ENCODE measurements around the gene PCDHA9. TPM values are rescaled to one million over a fixed set of nuclear protein-coding genes. Genes with fewer than 3 reads are reported as not detected.

The PCDHA9 gene
- polyA plus RNA-seq, 1 donor = 0.24 TPM

GRCh38 chr5:140882591-140882899 is 34.4 kb downstream of the PCDHA9 start:
- DNase-seq = no peak
- peaks cover 30% of the 10 kb centered on the region for H3K9me3 ChIP-seq (ENCODE audit: control insufficient read depth, low read depth, low read length)
- H3K4me3 ChIP-seq (ENCODE audit: low read length) = no peak overlapping the region
- no peaks in the 10 kb centered on the region for H3K36me3 ChIP-seq (ENCODE audit: control insufficient read depth, insufficient read depth, low read length)
- no peak overlapping the region for H3K27ac ChIP-seq (ENCODE audit: low read length)
- H3K4me1 ChIP-seq (ENCODE audit: control insufficient read depth, insufficient read depth, low read length) = no peaks in the 10 kb centered on the region
- WGBS (ENCODE audit: insufficient coverage, low lambda C conversion rate) = 38% methylated on average over 4 of the region's 12 CpGs
- peaks cover 8% of the 10 kb centered on the region for H3K27me3 ChIP-seq (ENCODE audit: control insufficient read depth, insufficient read depth, low read length)

GRCh38 chr5:140883373-140883772 is 35.2 kb downstream of the PCDHA9 start:
- Histone ChIP-seq H3K4me1 (ENCODE audit: control insufficient read depth, insufficient read depth, low read length) (no peaks in the 10 kb centered on the region), H3K4me3 (ENCODE audit: low read length) (no peak overlapping the region), H3K27me3 (ENCODE audit: control insufficient read depth, insufficient read depth, low read length) (peaks cover 8% of the 10 kb centered on the region), H3K36me3 (ENCODE audit: control insufficient read depth, insufficient read depth, low read length) (no peaks in the 10 kb centered on the region), H3K9me3 (ENCODE audit: control insufficient read depth, low read depth, low read length) (peaks cover 24% of the 10 kb centered on the region), H3K27ac (ENCODE audit: low read length) (no peak overlapping the region)
- no peak for DNase-seq
- WGBS (ENCODE audit: insufficient coverage, low lambda C conversion rate) = no CpG with 5 or more reads among the region's 41 CpGs

GRCh38 chr5:140883927-140884697 is 35.9 kb downstream of the PCDHA9 start:
- Histone ChIP-seq H3K4me1 (ENCODE audit: control insufficient read depth, insufficient read depth, low read length) (no peaks in the 10 kb centered on the region), H3K4me3 (ENCODE audit: low read length) (no peak overlapping the region), H3K27ac (ENCODE audit: low read length) (no peak overlapping the region), H3K27me3 (ENCODE audit: control insufficient read depth, insufficient read depth, low read length) (peaks cover 8% of the 10 kb centered on the region), H3K9me3 (ENCODE audit: control insufficient read depth, low read depth, low read length) (peaks cover 24% of the 10 kb centered on the region), H3K36me3 (ENCODE audit: control insufficient read depth, insufficient read depth, low read length) (no peaks in the 10 kb centered on the region)
- DNase-seq = no peak
- no CpG with 5 or more reads among the region's 79 CpGs for WGBS (ENCODE audit: insufficient coverage, low lambda C conversion rate)

Other genes starting within 250 kb of the PCDHA9 start
- gene CD14, start 215.2 kb upstream of the PCDHA9 start, polyA plus RNA-seq = 13.2 TPM
- gene TMCO6, start 208.9 kb upstream of the PCDHA9 start, polyA plus RNA-seq = 15.3 TPM
- 77.8 TPM for gene NDUFA2, start 200.8 kb upstream of the PCDHA9 start, polyA plus RNA-seq
- 104 TPM for gene IK, start 200.6 kb upstream of the PCDHA9 start, polyA plus RNA-seq
- 19.9 TPM for gene WDR55, start 183.5 kb upstream of the PCDHA9 start, polyA plus RNA-seq
- gene DND1, start 174.8 kb upstream of the PCDHA9 start, polyA plus RNA-seq = 0.22 TPM
- gene HARS1, start 157.0 kb upstream of the PCDHA9 start, polyA plus RNA-seq = 55.4 TPM
- 39.2 TPM for gene HARS2, start 156.9 kb upstream of the PCDHA9 start, polyA plus RNA-seq
- 78.7 TPM for gene ZMAT2, start 147.9 kb upstream of the PCDHA9 start, polyA plus RNA-seq
- gene PCDHA1, start 62.2 kb upstream of the PCDHA9 start, polyA plus RNA-seq = 0.55 TPM
- gene PCDHA2, start 53.5 kb upstream of the PCDHA9 start, polyA plus RNA-seq = 0.81 TPM
- gene PCDHA3, start 47.3 kb upstream of the PCDHA9 start, polyA plus RNA-seq = 0.85 TPM
- gene PCDHA4, start 41.3 kb upstream of the PCDHA9 start, polyA plus RNA-seq = 1.3 TPM
- 0.46 TPM for gene PCDHA5, start 26.8 kb upstream of the PCDHA9 start, polyA plus RNA-seq
- 0.85 TPM for gene PCDHA6, start 20.4 kb upstream of the PCDHA9 start, polyA plus RNA-seq
- 0.31 TPM for gene PCDHA7, start 14.1 kb upstream of the PCDHA9 start, polyA plus RNA-seq
- 0.43 TPM for gene PCDHA8, start 7.2 kb upstream of the PCDHA9 start, polyA plus RNA-seq
- 1.1 TPM for gene PCDHA10, start 7.5 kb downstream of the PCDHA9 start, polyA plus RNA-seq
- 1.3 TPM for gene PCDHA11, start 20.6 kb downstream of the PCDHA9 start, polyA plus RNA-seq
- 0.48 TPM for gene PCDHA12, start 26.9 kb downstream of the PCDHA9 start, polyA plus RNA-seq
- 0.72 TPM for gene PCDHA13, start 33.7 kb downstream of the PCDHA9 start, polyA plus RNA-seq
- gene PCDHAC1, start 77.9 kb downstream of the PCDHA9 start, polyA plus RNA-seq = 1.2 TPM
- gene PCDHAC2, start 118.1 kb downstream of the PCDHA9 start, polyA plus RNA-seq = 2.4 TPM
- gene PCDHB1, start 203.0 kb downstream of the PCDHA9 start, polyA plus RNA-seq = 0.31 TPM
- 1.7 TPM for gene PCDHB2, start 246.2 kb downstream of the PCDHA9 start, polyA plus RNA-seq

All from large intestine (tissue), 3 donors.